ENCODE results near the gene PPP2R2C. TPM values are rescaled to one million over a fixed set of nuclear protein-coding genes. Genes with fewer than 3 reads are reported as not detected.

PPP2R2C gene
- total and polyA plus RNA-seq, 9 of the 15 experiments (the other 6 are each of a cell fraction or from before 2014, with no cell fraction given) = 0.04 to 0.06 TPM; not detected in 7

DNA sequence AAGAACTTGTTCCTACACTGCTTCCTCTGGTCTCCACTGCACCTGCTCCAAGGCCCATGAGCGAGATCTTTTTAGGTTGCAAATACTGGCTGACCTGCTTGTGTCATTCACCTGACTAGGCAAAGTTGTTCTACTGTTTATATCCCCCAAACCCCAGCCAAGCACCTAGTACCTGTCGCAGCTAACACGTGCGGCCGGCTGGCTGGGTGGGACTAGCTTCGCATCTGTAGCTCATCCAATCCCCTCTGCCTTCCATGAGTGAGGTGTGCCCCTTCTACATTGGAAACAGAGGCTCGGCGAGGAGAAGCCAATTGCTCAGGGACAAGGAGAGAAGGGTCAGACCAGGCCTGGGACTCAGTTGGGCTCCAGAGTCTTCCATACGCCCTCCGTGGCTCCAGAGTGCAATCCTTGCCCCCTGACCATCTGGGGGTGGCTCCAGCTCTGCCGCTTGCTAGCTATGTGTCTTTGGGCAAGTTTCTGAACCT, 116.3 kb downstream of the PPP2R2C start:
- WGBS (ENCODE audit: insufficient coverage, low coverage, missing lambda C conversion rate) = under 1% methylated on average over 11 of the region's 11 CpGs
- Histone ChIP-seq H2AFZ (ENCODE audit: low read depth, low read length) (no peak overlapping the region), H3K4me2 (ENCODE audit: insufficient read depth, low read length) (no peak overlapping the region), H4K20me1 (replicated peaks; ENCODE audit: control insufficient read depth, insufficient read depth, low read length) (no peaks in the 10 kb centered on the region), H3K27ac (ENCODE audit: extremely low read depth, low read depth, low read length) (no peak overlapping the region), H3K36me3 (ENCODE audit: control insufficient read depth, insufficient read depth, low read length) (no peaks in the 10 kb centered on the region), H3K4me3 (no peak overlapping the region), H3K27me3 (ENCODE audit: control insufficient read depth in 2 of 2, insufficient read depth in 2 of 2, low read length in 2 of 2) (peaks cover 0 to 23% of the 10 kb centered on the region in 2 experiments; a peak in 3 of 5 replicates), H3K9ac (ENCODE audit: insufficient read depth in 1 of 2, low read depth in 2 of 2, low read length in 2 of 2) (no peak overlapping the region), H3K4me1 (replicated peaks in 1 of 2; ENCODE audit: control insufficient read depth in 2 of 2, insufficient read depth in 2 of 2, low read length in 2 of 2) (no peaks in the 10 kb centered on the region; a peak in 1 of 5 replicates), H3K9me1 (ENCODE audit: control insufficient read depth, insufficient read depth, low read length) (no peaks in the 10 kb centered on the region), H3K79me2 (ENCODE audit: control insufficient read depth, insufficient read depth, low read length) (no peaks in the 10 kb centered on the region), H3K9me3 (replicated peaks; ENCODE audit: control insufficient read depth, insufficient read depth, low read depth, low read length) (no peaks in the 10 kb centered on the region)
- ChIA-PET POLR2A (interaction anchor here (0.7 kb wide), 1 partner anchor 488 kb away, joined by 3 read pairs; no protein-coding TSS in a partner anchor), CTCF (ENCODE audit: low intra/inter-chr PET ratio) (no interaction called here)
- ATAC-seq = no peak
- FAIRE-seq = no peak
- no TSS peak for BruUV-seq (replicated peaks)
- in situ Hi-C loops (cut with MboI) = no loop called here
- no peak for DNase-seq (ENCODE audit: extremely low read depth in 1 of 4, low spot score in 3 of 4)
- intact Hi-C loops (cut with micrococcal nuclease) = no loop called here
- TF ChIP-seq KDM1A (IDR thresholded peaks at IDR 0.05) (no peak), NFRKB (IDR thresholded peaks at IDR 0.05; ENCODE audit: low read depth) (no peak), BCOR (IDR thresholded peaks at IDR 0.05) (no peak), ZNF408 (CRISPR knock-in tag; IDR thresholded peaks at IDR 0.05; ENCODE audit: low read depth) (no peak), ZNF764 (CRISPR knock-in tag; IDR thresholded peaks at IDR 0.05; ENCODE audit: low read depth) (no peak), ZNF561 (CRISPR knock-in tag; conservative IDR thresholded peaks at IDR 0.05) (no peak), TCF7L2 (IDR thresholded peaks at IDR 0.05; ENCODE audit: low read depth, low read length) (no peak), ZFP1 (CRISPR knock-in tag; IDR thresholded peaks at IDR 0.05) (no peak), BACH1 (tag; IDR thresholded peaks at IDR 0.05) (no peak)
- TF ChIP-seq, protein P1, sequence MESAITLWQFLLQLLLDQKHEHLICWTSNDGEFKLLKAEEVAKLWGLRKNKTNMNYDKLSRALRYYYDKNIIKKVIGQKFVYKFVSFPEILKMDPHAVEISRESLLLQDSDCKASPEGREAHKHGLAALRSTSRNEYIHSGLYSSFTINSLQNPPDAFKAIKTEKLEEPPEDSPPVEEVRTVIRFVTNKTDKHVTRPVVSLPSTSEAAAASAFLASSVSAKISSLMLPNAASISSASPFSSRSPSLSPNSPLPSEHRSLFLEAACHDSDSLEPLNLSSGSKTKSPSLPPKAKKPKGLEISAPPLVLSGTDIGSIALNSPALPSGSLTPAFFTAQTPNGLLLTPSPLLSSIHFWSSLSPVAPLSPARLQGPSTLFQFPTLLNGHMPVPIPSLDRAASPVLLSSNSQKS (CRISPR knock-in tag; IDR thresholded peaks at IDR 0.05) = no peak
- TF ChIP-seq, protein P2, sequence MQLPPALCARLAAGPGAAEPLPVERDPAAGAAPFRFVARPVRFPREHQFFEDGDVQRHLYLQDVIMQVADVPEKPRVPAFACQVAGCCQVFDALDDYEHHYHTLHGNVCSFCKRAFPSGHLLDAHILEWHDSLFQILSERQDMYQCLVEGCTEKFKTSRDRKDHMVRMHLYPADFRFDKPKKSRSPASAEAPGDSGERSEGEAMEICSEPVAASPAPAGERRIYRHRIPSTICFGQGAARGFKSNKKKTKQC (CRISPR knock-in tag; IDR thresholded peaks at IDR 0.05) = no peak
- TF ChIP-seq, protein P3, sequence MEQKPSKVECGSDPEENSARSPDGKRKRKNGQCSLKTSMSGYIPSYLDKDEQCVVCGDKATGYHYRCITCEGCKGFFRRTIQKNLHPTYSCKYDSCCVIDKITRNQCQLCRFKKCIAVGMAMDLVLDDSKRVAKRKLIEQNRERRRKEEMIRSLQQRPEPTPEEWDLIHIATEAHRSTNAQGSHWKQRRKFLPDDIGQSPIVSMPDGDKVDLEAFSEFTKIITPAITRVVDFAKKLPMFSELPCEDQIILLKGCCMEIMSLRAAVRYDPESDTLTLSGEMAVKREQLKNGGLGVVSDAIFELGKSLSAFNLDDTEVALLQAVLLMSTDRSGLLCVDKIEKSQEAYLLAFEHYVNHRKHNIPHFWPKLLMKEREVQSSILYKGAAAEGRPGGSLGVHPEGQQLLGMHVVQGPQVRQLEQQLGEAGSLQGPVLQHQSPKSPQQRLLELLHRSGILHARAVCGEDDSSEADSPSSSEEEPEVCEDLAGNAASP (IDR thresholded peaks at IDR 0.05) = no peak
